Lower leg skin (tissue), 4 donors: ENCODE data around the gene GNG4. TPM values are rescaled to one million over a fixed set of nuclear protein-coding genes. Genes with fewer than 3 reads are reported as not detected.
"Not testable (repeated sequence)": the region's sequence is repeated elsewhere in the genome, so short reads cannot be mapped to it uniquely, and the experiment has no call there.

ENCODE experiments used
- DNase-seq, 2 donors: peaks; one replicate each; pipeline ENCODE4 v3.0.0-alpha.2; 2019; ENCODE audit warnings: low spot score in 2 of 2
- H3K4me3 ChIP-seq: fragments of 200-600 bp; sonication (generic); 2 replicates; pipeline ENCODE4 v1.5.1; 2017; ENCODE audit warnings: mild to moderate bottlenecking, low read depth; ENCODE audit not compliant: poor library complexity, severe bottlenecking
- CTCF ChIP-seq, 3 donors: fragments of 450-650 bp; IDR thresholded peaks; one replicate each; pipeline ENCODE4 v1.5.1; 2016; ENCODE audit warnings: antibody characterized with exemption in 3 of 3, mild to moderate bottlenecking in 3 of 3, moderate library complexity in 2 of 3
- POLR2A ChIP-seq, 2 donors: fragments of 450-650 bp; IDR thresholded peaks; one replicate each; pipeline ENCODE4 v1.6.1; 2016 to 2017; ENCODE audit warnings: antibody characterized with exemption in 2 of 2, mild to moderate bottlenecking in 1 of 2, moderate library complexity in 1 of 2
- WGBS, 2 donors: methylation state at CpG; one replicate each; pipeline ENCODE4 v1.1.5; 2018; 5-methylcytosine and 5-hydroxymethylcytosine counted together
- intact Hi-C: fragments of 100-400 bp; cut with DNase I; formaldehyde crosslinking; loops from one replicate; pipeline ENCODE4 v1.15.0; 2023; ENCODE audit warnings: low total_unique reads
- total RNA-seq, 4 donors: library from RNA; depleted of rRNA; stranded (reverse); fragments of >200 nt; gene quantifications; one replicate each; pipeline ENCODE4 v1.1.0, GENCODE V29; 2016

GNG4 gene
- total RNA-seq, 4 donors from 2014 or later: 0.12 to 0.39 (median 0.17) TPM; not detected in 1

GRCh38 chr1:235625831-235626230 is 23.8 kb downstream of the GNG4 start:
- 88 to 93% methylated on average over 4 of the region's 4 CpGs for WGBS, 2 donors
- TF ChIP-seq POLR2A (IDR thresholded peaks at IDR 0.05) (no peak), CTCF (IDR thresholded peaks at IDR 0.05) (no peak)
- intact Hi-C loops: no loop called here

GRCh38 chr1:235625340-235625739 is 24.2 kb downstream of the GNG4 start:
- no peak overlapping the region for H3K4me3 ChIP-seq
- no peak for TF ChIP-seq POLR2A (IDR thresholded peaks at IDR 0.05)
- TF ChIP-seq CTCF (IDR thresholded peaks at IDR 0.05): no peak
- intact Hi-C loops: no loop called here
- WGBS, 2 donors: 88 to 89% methylated on average over 3 of the region's 3 CpGs
- no peak for DNase-seq

More at GRCh38 chr1:235625831-235626230, 23.8 kb downstream of the GNG4 start:
- H3K4me3 ChIP-seq: no peak overlapping the region
- DNase-seq: no peak

- DNase-seq: no peak
- H3K4me3 ChIP-seq: no peak overlapping the region
- intact Hi-C loops: no loop called here
- 47 to 53% methylated on average over 8 of the region's 8 CpGs for WGBS, 2 donors
- no peak for TF ChIP-seq CTCF (IDR thresholded peaks at IDR 0.05)
- no peak for TF ChIP-seq POLR2A (IDR thresholded peaks at IDR 0.05)
Observed at GRCh38 chr1:235624721-235625333, 24.8 kb downstream of the GNG4 start.

GRCh38 chr1:235622936-235623779 is 26.4 kb downstream of the GNG4 start:
- no peak for DNase-seq
- 74% methylated on average over 18 of the region's 18 CpGs for WGBS, 2 donors
- no peak overlapping the region for H3K4me3 ChIP-seq
- intact Hi-C loops: no loop called here
- TF ChIP-seq POLR2A (IDR thresholded peaks at IDR 0.05) (no peak), CTCF (IDR thresholded peaks at IDR 0.05) (no peak)

- DNase-seq, H3K4me3 ChIP-seq, intact Hi-C loops: not testable (repeated sequence)
- WGBS, 2 donors: 76 to 87% methylated on average over 2 of the region's 2 CpGs
Observed at GRCh38 chr1:235619149-235619548, 30.4 kb downstream of the GNG4 start.

- TF ChIP-seq CTCF (IDR thresholded peaks at IDR 0.05): no peak
- no peak for TF ChIP-seq POLR2A (IDR thresholded peaks at IDR 0.05)
- intact Hi-C loops: no loop called here
- H3K4me3 ChIP-seq: no peak overlapping the region
- DNase-seq: no peak
- WGBS, 2 donors: 44 to 81% methylated on average over 3 of the region's 3 CpGs
Observed at GRCh38 chr1:235617808-235618207, 31.8 kb downstream of the GNG4 start.
